K562 (cell line): ENCODE results near the gene BCL2L13. TPM values are rescaled to one million over a fixed set of nuclear protein-coding genes. Genes with fewer than 3 reads are reported as not detected.

Source experiments
- ATAC-seq: fragments of 200-7000 bp; cut with Tn5 transposase; 3 replicates; pipeline ENCODE4 v1.9.1; 2020; ENCODE audit warnings: moderate library complexity
- BruUV-seq: library from RNA; stranded (reverse); fragments of 400-500 nt; replicated peaks from 2 replicates; lab custom pipeline; 2021; lab: Mats Ljungman, UMichigan
- CTCF ChIA-PET: fragments of 300-600 bp; formaldehyde crosslinking; extraction: SDS; loops from one replicate; lab custom pipeline; 2021; ENCODE audit warnings: low intra/inter-chr PET ratio; lab: Yijun Ruan, JAX
- POLR2A ChIA-PET: fragments of 300-600, 350-650 bp; sonication (Branson Sonifier 250); formaldehyde crosslinking; extraction: SDS; loops from one replicate; lab custom pipeline; 2021; ENCODE audit warnings: antibody characterized with exemption, inconsistent platforms; lab: Yijun Ruan, JAX
- DNase-seq, 4 experiments: peaks; one replicate each; pipeline versions ENCODE4 v3.0.0 to v3.0.0-alpha.2; 2011 to 2018; ENCODE audit warnings: low spot score in 3 of 4, mixed read lengths in 3 of 4; ENCODE audit errors: extremely low read depth in 1 of 4
- FAIRE-seq: peaks from 2 replicates; lab custom pipeline; 2011; peaks lifted over from hg19 to GRCh38; lab: Jason Lieb, UNC
- H2AFZ ChIP-seq: 2 replicates; pipeline ENCODE4 v1.6.0; 2011; ENCODE audit warnings: low read depth, low read length, control low read depth, inconsistent platforms
- H3K27ac ChIP-seq: fragments of 200-600 bp; 3 replicates; pipeline ENCODE4 v1.8.0; 2011; ENCODE audit warnings: low read depth, mild to moderate bottlenecking, control low read depth, inconsistent platforms, low read length, moderate library complexity, mixed read lengths; ENCODE audit errors: extremely low read depth
- H3K27me3 ChIP-seq, 2 experiments: fragments of 300-600 bp in 1 of 2; 2 replicates in 1 of 2; 3 replicates in 1 of 2; pipeline versions ENCODE4 v1.6.0 to v1.8.0; 2011; ENCODE audit warnings: inconsistent platforms in 2 of 2, low read length in 2 of 2, mild to moderate bottlenecking in 1 of 2, mixed read lengths in 1 of 2, moderate library complexity in 1 of 2; ENCODE audit not compliant: control insufficient read depth in 2 of 2, insufficient read depth in 2 of 2
- H3K36me3 ChIP-seq: fragments of 300-600 bp; 3 replicates; pipeline ENCODE4 v1.8.0; 2011; ENCODE audit warnings: mild to moderate bottlenecking, low read length, inconsistent platforms; ENCODE audit not compliant: control insufficient read depth, insufficient read depth
- H3K4me1 ChIP-seq, 2 experiments: fragments of 200-600 bp in 1 of 2; replicated peaks in 1 of 2; 2 replicates in 1 of 2; 3 replicates in 1 of 2; pipeline versions ENCODE4 v1.5.1 to v1.8.0; 2011; ENCODE audit warnings: inconsistent platforms in 2 of 2, low read length in 2 of 2, mild to moderate bottlenecking in 1 of 2, mixed read lengths in 1 of 2, moderate library complexity in 1 of 2; ENCODE audit not compliant: control insufficient read depth in 2 of 2, insufficient read depth in 2 of 2
- H3K4me2 ChIP-seq: 2 replicates; pipeline ENCODE4 v1.6.1; 2011; ENCODE audit warnings: low read length, control low read depth, inconsistent platforms, mixed read lengths; ENCODE audit not compliant: insufficient read depth
- H3K4me3 ChIP-seq: fragments of 200-600 bp; sonication (generic), shearing (Covaris generic); 2 replicates; pipeline ENCODE4 v1.5.1; 2016; ENCODE audit warnings: control low read depth, inconsistent platforms
- H3K79me2 ChIP-seq: fragments of 200-600 bp; 3 replicates; pipeline ENCODE4 v1.8.0; 2011; ENCODE audit warnings: low read length, inconsistent platforms; ENCODE audit not compliant: control insufficient read depth, insufficient read depth
- H3K9ac ChIP-seq, 2 experiments: 2 replicates each; pipeline versions ENCODE4 v1.6.0 to v1.6.1; 2011; ENCODE audit warnings: low read depth in 2 of 2, low read length in 2 of 2, control low read depth in 1 of 2, inconsistent platforms in 1 of 2, mild to moderate bottlenecking in 1 of 2, mixed read lengths in 1 of 2; ENCODE audit not compliant: insufficient read depth in 1 of 2
- H3K9me1 ChIP-seq: one replicate; pipeline ENCODE4 v1.6.0; 2011; ENCODE audit warnings: inconsistent platforms, mild to moderate bottlenecking, low read length, moderate library complexity; ENCODE audit not compliant: control insufficient read depth, insufficient read depth
- H3K9me3 ChIP-seq: replicated peaks from 2 replicates; pipeline ENCODE4 v1.5.1; 2011; ENCODE audit warnings: low read depth, low read length, inconsistent platforms; ENCODE audit not compliant: control insufficient read depth, insufficient read depth
- H4K20me1 ChIP-seq: replicated peaks from 2 replicates; pipeline ENCODE4 v1.6.1; 2011; ENCODE audit warnings: low read length, inconsistent platforms, mixed read lengths; ENCODE audit not compliant: control insufficient read depth, insufficient read depth
- ASH1L ChIP-seq: fragments of 450-650 bp; IDR thresholded peaks from 2 replicates; pipeline ENCODE4 v1.6.1; 2018; ENCODE audit warnings: borderline replicate concordance, mild to moderate bottlenecking, low read depth; ENCODE audit not compliant: partially characterized antibody
- BCL6 ChIP-seq: fragments of 250-450 bp; sonication (Bioruptor Pico); IDR thresholded peaks from 2 replicates; pipeline ENCODE4 v1.4.0; 2020
- BRF1 ChIP-seq: IDR thresholded peaks from 3 replicates; pipeline ENCODE4 v1.6.1; 2011; ENCODE audit warnings: borderline replicate concordance, mild to moderate bottlenecking; ENCODE audit not compliant: insufficient read length; ENCODE audit errors: extremely low read depth
- DLX4 ChIP-seq: fragments of 250-450 bp; sonication (Bioruptor Pico); IDR thresholded peaks from 2 replicates; pipeline ENCODE4 v1.6.1; 2021; ENCODE audit warnings: mild to moderate bottlenecking
- DPF2 ChIP-seq: fragments of 450-650 bp; IDR thresholded peaks from 2 replicates; pipeline ENCODE4 v1.6.1; 2016
- ETS1 ChIP-seq: conservative IDR thresholded peaks from 2 replicates; pipeline ENCODE4 v1.6.1; 2011; ENCODE audit warnings: low read depth, mild to moderate bottlenecking, low read length; ENCODE audit not compliant: control insufficient read depth
- ETV1 ChIP-seq: fragments of 450-650 bp; conservative IDR thresholded peaks from 2 replicates; pipeline ENCODE4 v1.6.1; 2016; ENCODE audit warnings: missing genetic modification characterization, control low read depth, low read depth, missing compliant biosample characterization
- JUNB ChIP-seq: fragments of 450-650 bp; formaldehyde crosslinking; conservative IDR thresholded peaks from 2 replicates; pipeline ENCODE4 v1.4.0; 2020; ENCODE audit warnings: mild to moderate bottlenecking
- MTA2 ChIP-seq: fragments of 450-650 bp; IDR thresholded peaks from 2 replicates; pipeline ENCODE4 v1.6.1; 2016; ENCODE audit warnings: low read depth
- NRF1 ChIP-seq, 2 experiments: fragments of 450-650 bp; IDR thresholded peaks in 1 of 2; conservative IDR thresholded peaks in 1 of 2; 2 replicates each; pipeline ENCODE4 v1.6.1; 2014; ENCODE audit warnings: mild to moderate bottlenecking in 2 of 2
- POLR3G ChIP-seq: IDR thresholded peaks from 2 replicates; pipeline ENCODE4 v1.6.1; 2011; ENCODE audit not compliant: insufficient read length, insufficient replicate concordance; ENCODE audit errors: extremely low read depth
- SAP30 ChIP-seq: fragments of 200-600 bp; sonication (generic); IDR thresholded peaks from 2 replicates; pipeline ENCODE4 v1.6.1; 2012; ENCODE audit warnings: borderline replicate concordance, low read depth, mild to moderate bottlenecking, moderate library complexity, low read length, control low read depth, inconsistent platforms; ENCODE audit not compliant: insufficient read depth, poor library complexity, severe bottlenecking
- SREBF1 ChIP-seq: fragments of 150-350 bp; IDR thresholded peaks from 2 replicates; pipeline ENCODE4 v1.6.1; 2014; ENCODE audit warnings: antibody characterized with exemption, low read depth, low read length, borderline replicate concordance
- ZNF324 ChIP-seq: fragments of 250-450 bp; sonication (Bioruptor Pico); IDR thresholded peaks from 2 replicates; pipeline ENCODE4 v1.4.0; 2020; ENCODE audit warnings: mild to moderate bottlenecking
- ZNF592 ChIP-seq: fragments of 450-650 bp; IDR thresholded peaks from 2 replicates; pipeline ENCODE4 v1.6.1; 2017; ENCODE audit warnings: antibody characterized with exemption, mild to moderate bottlenecking
- ZNF717 ChIP-seq: fragments of 250-450 bp; sonication (Bioruptor Pico); IDR thresholded peaks from 2 replicates; pipeline ENCODE4 v1.5.0; 2021
- WGBS: fragments of 100-300 bp; shearing (Covaris generic); methylation state at CpG from one replicate; pipeline ENCODE4 v1.1.6; 2016; ENCODE audit warnings: low coverage, mixed read lengths; ENCODE audit not compliant: insufficient coverage; ENCODE audit errors: missing lambda C conversion rate; 5-methylcytosine and 5-hydroxymethylcytosine counted together
- in situ Hi-C: fragments of 300-500 bp; cut with MboI; formaldehyde crosslinking; loops from 4 replicates; pipeline ENCODE4 v1.15.0; 2018; ENCODE audit warnings: inconsistent platforms, mixed read lengths
- intact Hi-C: fragments of 100-400 bp; cut with micrococcal nuclease; formaldehyde crosslinking; loops from 2 replicates; pipeline ENCODE4 v1.14.2; 2022
- polyA plus RNA-seq, 8 experiments: library from polyadenylated mRNA; depleted of rRNA in 4 of 8; stranded (reverse) in 5 of 8; unstranded in 3 of 8; fragments of >200 nt; fragmentation: Nextera tagmentation in 2 of 8; fragmentation: Illumina TruSeq in 1 of 8; extraction: Ambion mirVana in 2 of 8; extraction: Trizol in 1 of 8; gene quantifications; 2 replicates each; pipeline versions ENCODE4 v1.2.1 to v1.2.3, GENCODE V29; 2011 to 2014; ENCODE audit warnings: inconsistent platforms in 1 of 8, missing spikeins in 1 of 8
- total RNA-seq, 7 experiments: library from RNA; depleted of rRNA in 6 of 7; stranded (reverse); fragments of >200 nt in 6 of 7; fragmentation: Illumina TruSeq in 2 of 7; extraction: Trizol in 2 of 7; gene quantifications; 2 replicates each; pipeline versions ENCODE4 v1.2.1 to v1.2.3, GENCODE V29; 2011 to 2021; ENCODE audit warnings: low replicate concordance in 1 of 7
- TF ChIP-seq, protein P1 (sequence below): fragments of 450-650 bp; formaldehyde crosslinking; conservative IDR thresholded peaks from 2 replicates; pipeline ENCODE4 v1.4.0; 2022; ENCODE audit warnings: mild to moderate bottlenecking, missing genetic modification characterization

Gene BCL2L13
- total and polyA plus RNA-seq, 9 of the 15 experiments (the other 6 are each of a cell fraction or from before 2014, with no cell fraction given), result 41.5 to 63.4 (median 56.5) TPM

DNA sequence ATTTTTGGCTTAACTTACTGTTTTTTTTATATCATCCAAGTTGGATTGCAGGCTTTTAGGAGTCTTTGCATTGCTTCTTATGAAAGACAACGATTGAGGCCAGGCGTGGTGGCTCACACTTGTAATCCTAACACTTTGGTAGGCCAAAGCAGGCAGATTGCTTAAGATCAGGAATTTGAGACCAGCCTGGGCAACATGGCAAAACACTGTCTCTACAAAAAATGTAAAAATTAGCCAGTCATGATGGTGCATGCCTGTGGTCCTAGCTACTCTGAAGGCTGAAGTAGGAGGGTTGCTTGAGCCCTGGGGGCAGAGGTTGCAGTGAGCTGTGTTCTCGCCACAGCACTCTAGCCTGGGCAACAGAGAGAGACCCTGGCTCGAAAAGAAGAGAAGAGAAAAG is 79.2 kb downstream of the BCL2L13 start:
- in situ Hi-C loops, result no loop called here
- no peaks in the 10 kb centered on the region for H3K9me3 ChIP-seq
- FAIRE-seq, result no peak
- TF ChIP-seq MTA2, result no peak
- TF ChIP-seq, protein P1, sequence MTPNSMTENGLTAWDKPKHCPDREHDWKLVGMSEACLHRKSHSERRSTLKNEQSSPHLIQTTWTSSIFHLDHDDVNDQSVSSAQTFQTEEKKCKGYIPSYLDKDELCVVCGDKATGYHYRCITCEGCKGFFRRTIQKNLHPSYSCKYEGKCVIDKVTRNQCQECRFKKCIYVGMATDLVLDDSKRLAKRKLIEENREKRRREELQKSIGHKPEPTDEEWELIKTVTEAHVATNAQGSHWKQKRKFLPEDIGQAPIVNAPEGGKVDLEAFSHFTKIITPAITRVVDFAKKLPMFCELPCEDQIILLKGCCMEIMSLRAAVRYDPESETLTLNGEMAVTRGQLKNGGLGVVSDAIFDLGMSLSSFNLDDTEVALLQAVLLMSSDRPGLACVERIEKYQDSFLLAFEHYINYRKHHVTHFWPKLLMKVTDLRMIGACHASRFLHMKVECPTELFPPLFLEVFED (CRISPR knock-in tag), result no peak
- no peak for TF ChIP-seq ETV1 (tag)
- no peak for TF ChIP-seq ZNF324 (CRISPR knock-in tag)
- no peak for TF ChIP-seq BCL6 (CRISPR knock-in tag)
- no peak for TF ChIP-seq ZNF592
- no peak for TF ChIP-seq ETS1
- TF ChIP-seq JUNB (CRISPR knock-in tag), result no peak
- no peak for TF ChIP-seq DPF2
- no peak for TF ChIP-seq NRF1 (conservative IDR thresholded peaks at IDR 0.05 in 1 of 2, IDR thresholded peaks at IDR 0.05 in 1 of 2)
- no peak for TF ChIP-seq SREBF1
- TF ChIP-seq ASH1L, result no peak
- TF ChIP-seq POLR3G, result no peak
- TF ChIP-seq ZNF717 (CRISPR knock-in tag), result no peak
- TF ChIP-seq SAP30, result no peak
- TF ChIP-seq DLX4 (CRISPR knock-in tag), result no peak
- no peak for TF ChIP-seq BRF1

More for the DNA sequence above, 79.2 kb downstream of the BCL2L13 start:
- Histone ChIP-seq H3K9me1 (no peaks in the 10 kb centered on the region), H3K27me3 (no peaks in the 10 kb centered on the region), H2AFZ (no peak overlapping the region), H3K4me3 (no peak overlapping the region), H3K4me2 (no peak overlapping the region), H4K20me1 (no peaks in the 10 kb centered on the region), H3K79me2 (no peaks in the 10 kb centered on the region), H3K9ac (no peak overlapping the region), H3K36me3 (peaks cover 2% of the 10 kb centered on the region; the same call in 1 of the 3 replicates), H3K4me1 (no peaks in the 10 kb centered on the region), H3K27ac (no peak overlapping the region)
- POLR2A ChIA-PET, result no interaction called here
- DNase-seq (no peak), ATAC-seq (no peak)
- BruUV-seq, result no TSS peak
- intact Hi-C loops, result no loop called here
- WGBS, result 78% methylated on average over 4 of the region's 4 CpGs
- CTCF ChIA-PET, result interaction anchor here (0.6 kb wide), 1 partner anchor 363 kb away, joined by 3 read pairs; no protein-coding TSS in a partner anchor
